IPS-18c (cell line): Measurements from ENCODE around the gene ORM1.
"Not testable (repeated sequence)": the region's sequence is repeated elsewhere in the genome, so short reads cannot be mapped to it uniquely, and the experiment has no call there.

Experiments
- H3K4me3 ChIP-seq: 2 replicates; pipeline ENCODE4 v1.7.0; 2013; ENCODE audit warnings: low read depth, mild to moderate bottlenecking, low read length, moderate library complexity; ENCODE audit not compliant: insufficient read depth
- H3K9me3 ChIP-seq: one replicate; pipeline ENCODE4 v1.6.1; 2013; ENCODE audit warnings: mild to moderate bottlenecking, low read length, moderate library complexity; ENCODE audit not compliant: control insufficient read depth, insufficient read depth

ORM1 gene

GRCh38 chr9:114314881-114315722, 7.8 kb upstream of the ORM1 start:
- Histone ChIP-seq H3K9me3 (no peaks in the 10 kb centered on the region), H3K4me3 (no peak overlapping the region)

GRCh38 chr9:114315723-114316363, 7.1 kb upstream of the ORM1 start:
- Histone ChIP-seq H3K4me3 (no peak overlapping the region), H3K9me3 (no peaks in the 10 kb centered on the region)

DNA sequence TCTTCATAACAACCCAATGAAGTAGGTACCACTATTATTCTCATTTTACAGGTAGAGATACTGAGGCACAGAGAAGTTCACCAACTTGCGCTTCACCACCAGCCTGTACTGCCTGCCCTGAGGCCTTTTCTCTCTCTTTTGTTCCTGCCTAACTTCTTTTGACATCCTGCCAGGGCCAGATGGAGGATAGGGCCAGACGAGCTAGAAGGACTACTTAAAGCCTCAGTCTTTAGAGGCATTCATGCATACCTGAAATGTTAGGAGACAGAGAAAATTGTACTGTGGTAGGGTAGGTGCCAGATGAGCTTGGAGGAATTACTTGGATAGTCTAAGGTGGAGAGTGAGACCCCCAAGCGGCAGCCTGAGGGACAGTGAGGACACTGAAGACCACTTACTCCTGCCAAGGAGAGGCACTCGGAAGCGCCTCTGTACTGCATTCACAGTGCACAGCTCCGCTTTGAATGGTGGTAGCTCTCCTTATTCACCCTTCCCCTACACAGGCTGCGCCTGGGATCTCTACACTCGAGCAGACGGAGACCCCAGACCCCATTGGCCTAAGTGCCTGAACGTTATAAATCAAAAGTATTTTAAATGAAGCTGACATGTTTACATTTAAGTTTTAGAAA, 6.2 kb upstream of the ORM1 start:
- Histone ChIP-seq H3K9me3 (no peaks in the 10 kb centered on the region), H3K4me3 (no peak overlapping the region)

DNA sequence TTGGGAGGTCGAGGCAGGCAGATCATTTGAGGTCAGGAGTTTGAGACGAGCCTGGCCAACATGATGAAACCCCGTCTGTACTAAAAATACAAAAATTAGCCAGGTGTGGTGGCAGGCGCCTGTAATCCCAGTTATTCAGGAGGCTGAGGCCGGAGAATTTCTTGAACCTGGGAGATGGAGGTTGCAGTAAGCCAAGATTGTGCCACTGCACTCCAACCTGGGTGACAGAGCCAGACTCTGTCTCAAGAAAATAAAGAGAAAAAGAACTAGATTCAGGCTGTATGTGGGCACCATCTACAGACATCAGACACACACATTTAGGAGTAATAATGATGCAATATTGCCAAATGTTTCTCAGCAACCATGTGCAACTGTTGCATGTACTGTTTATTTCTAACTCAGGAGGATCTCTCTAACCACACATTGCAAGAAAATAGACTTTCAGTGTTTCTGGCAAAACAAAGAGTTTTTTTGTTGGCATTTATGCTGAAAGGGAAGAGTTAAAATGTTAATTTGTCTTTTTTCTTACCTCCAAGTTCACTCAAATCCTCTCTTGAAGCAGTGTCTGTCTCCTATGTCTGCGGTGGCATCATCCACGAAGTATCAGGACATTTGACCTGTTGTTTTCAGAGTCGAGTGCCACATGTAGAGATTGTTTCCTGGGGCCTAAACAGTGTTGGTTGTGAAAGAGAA, 5.1 kb upstream of the ORM1 start:
- Histone ChIP-seq H3K9me3 (no peaks in the 10 kb centered on the region), H3K4me3 (no peak overlapping the region)

DNA sequence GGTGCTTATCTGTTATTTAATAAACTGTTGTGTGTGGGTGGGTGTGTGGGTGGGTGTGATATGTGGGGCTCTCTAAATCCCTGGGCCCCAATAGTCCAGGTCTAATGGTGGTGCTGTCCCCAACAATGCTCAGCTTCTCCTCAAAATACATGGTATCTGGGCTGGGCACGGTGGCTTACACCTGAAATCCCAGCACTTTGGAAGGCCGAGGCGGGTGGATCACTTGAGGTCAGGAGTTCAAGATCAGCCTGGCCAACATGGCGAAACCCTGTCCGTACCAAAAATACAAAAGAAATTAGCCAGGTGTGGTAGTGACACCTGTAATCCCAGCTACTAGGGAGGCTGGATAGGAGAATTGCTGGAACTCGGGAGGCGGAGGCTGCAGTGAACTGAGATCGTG, 4.5 kb upstream of the ORM1 start:
- H3K4me3 ChIP-seq = no peak overlapping the region
- no peaks in the 10 kb centered on the region for H3K9me3 ChIP-seq

- H3K9me3 ChIP-seq = no peaks in the 10 kb centered on the region
- no peak overlapping the region for H3K4me3 ChIP-seq
Measured at GRCh38 chr9:114319147-114319546, 3.8 kb upstream of the ORM1 start.

DNA sequence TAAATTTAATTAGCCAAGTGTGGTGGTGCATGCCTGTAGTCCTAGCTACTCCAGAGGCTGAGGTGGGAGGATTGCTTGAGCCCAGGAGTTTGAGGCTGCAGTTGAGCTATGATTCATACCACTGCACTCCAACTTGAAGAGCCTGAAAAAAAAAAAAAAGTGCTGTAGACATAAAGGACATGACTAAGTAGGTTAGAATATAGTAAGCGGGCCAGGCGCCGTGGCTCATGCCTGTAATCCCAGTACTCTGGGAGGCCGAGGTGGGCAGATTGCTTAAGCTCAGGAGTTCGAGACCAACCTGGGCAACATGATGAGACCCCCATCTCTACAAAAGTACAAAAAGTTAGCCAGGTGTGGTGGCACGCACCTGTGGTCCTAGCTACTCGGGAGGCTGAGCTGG, 2.2 kb upstream of the ORM1 start:
- not testable (repeated sequence) for H3K4me3 ChIP-seq, H3K9me3 ChIP-seq

DNA sequence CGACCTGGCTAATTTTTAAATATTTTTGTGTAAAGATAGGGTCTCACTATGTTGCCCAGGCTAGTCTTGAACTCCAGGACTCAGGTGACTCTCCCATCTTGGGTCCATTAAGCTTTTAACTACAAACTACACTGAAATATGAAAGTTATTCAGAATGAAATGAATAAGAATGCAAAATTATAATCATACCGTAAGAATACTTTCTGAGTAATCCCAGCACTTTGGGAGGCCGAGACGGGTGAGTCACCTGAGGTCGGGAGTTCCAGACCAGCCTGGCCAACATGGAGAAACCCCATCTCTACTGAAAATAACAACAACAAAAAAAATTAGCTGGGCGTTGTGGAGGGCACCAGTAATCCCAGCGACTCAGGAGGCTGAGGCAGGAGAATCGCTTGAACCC, 1.1 kb upstream of the ORM1 start:
- H3K4me3 ChIP-seq = no peak overlapping the region
- no peaks in the 10 kb centered on the region for H3K9me3 ChIP-seq

GRCh38 chr9:114322160-114322818, 609 bp upstream of the ORM1 start:
- H3K9me3 ChIP-seq, H3K4me3 ChIP-seq: not testable (repeated sequence)

DNA sequence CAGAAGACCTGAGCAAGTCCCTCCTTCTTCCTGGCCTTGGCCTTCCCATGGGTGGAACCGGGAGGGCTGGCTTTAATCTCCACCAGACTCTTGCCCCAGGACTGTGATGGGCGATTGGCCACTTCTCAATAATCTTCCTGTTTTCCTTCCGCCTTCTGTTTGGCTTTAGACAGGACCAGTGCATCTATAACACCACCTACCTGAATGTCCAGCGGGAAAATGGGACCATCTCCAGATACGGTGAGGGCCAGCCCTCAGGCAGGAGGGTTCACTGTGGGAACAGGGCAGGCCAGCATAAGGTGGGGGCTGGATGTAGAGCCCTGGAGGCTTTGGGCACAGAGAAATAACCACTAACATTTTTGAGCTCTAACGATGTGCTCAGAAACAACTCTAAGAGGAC, 951 bp downstream of the ORM1 start:
- H3K9me3 ChIP-seq, H3K4me3 ChIP-seq: not testable (repeated sequence)

GRCh38 chr9:114324492-114324891, 1.6 kb downstream of the ORM1 start:
- H3K9me3 ChIP-seq = no peaks in the 10 kb centered on the region
- H3K4me3 ChIP-seq = no peak overlapping the region; the same call in 1 of the 2 replicates

- not testable (repeated sequence) for H3K4me3 ChIP-seq, H3K9me3 ChIP-seq
Measured at GRCh38 chr9:114324965-114325364, 2.1 kb downstream of the ORM1 start.

- not testable (repeated sequence) for H3K4me3 ChIP-seq, H3K9me3 ChIP-seq
Measured at GRCh38 chr9:114325684-114326254, 2.9 kb downstream of the ORM1 start.

GRCh38 chr9:114327749-114328148, 4.9 kb downstream of the ORM1 start:
- H3K4me3 ChIP-seq = no peak overlapping the region
- no peaks in the 10 kb centered on the region for H3K9me3 ChIP-seq

- not testable (repeated sequence) for H3K9me3 ChIP-seq, H3K4me3 ChIP-seq
Measured at GRCh38 chr9:114328357-114328820, 5.5 kb downstream of the ORM1 start.

DNA sequence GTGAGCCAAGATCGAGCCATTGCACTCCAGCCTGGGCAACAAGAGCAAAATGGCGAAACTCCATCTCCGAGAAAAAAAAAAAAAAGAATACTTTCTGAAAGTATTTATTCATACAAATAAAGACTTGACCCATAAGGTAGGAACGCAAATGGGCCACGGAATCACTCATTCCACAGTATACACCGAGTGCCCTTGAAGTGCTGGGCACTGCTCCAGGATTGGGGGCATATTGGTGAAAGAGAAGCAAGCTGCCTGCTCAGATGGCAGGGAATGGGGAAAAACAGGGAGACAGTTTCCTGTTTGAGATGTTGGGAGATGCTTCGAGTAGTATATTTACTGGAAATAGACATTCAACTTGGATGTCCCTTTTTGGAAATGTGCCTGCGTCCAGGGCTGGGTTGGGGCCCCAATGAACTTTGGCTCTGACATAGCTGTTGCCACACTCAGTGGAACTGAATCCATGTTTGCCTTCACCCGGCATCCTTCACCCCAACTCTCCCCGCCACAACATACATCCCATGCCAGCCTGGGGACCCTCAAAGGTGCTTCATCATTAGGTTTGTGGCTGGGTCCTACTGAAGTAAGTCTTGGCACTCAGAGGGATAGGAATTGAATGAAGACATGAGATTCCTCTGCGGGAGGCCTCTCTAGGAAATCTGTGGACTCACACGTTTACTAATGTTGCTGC, 6.2 kb downstream of the ORM1 start:
- H3K4me3 ChIP-seq, H3K9me3 ChIP-seq: not testable (repeated sequence)
